ENCODE measurements around the gene UBE2E3.

GRCh38 chr2:181095486-181095885, 115.1 kb downstream of the UBE2E3 start:
- TF ChIP-seq CTCF (IDR thresholded peaks at IDR 0.05; ENCODE audit: low read depth, low read length, missing input control) (no peak), HNF4A (conservative IDR thresholded peaks at IDR 0.05) (no peak), RAD21 (IDR thresholded peaks at IDR 0.05) (no peak), YY1 (IDR thresholded peaks at IDR 0.05) (no peak), REST (IDR thresholded peaks at IDR 0.05) (no peak), ATF3 (IDR thresholded peaks at IDR 0.05) (no peak), MAX (IDR thresholded peaks at IDR 0.05) (no peak), JUND (IDR thresholded peaks at IDR 0.05) (no peak), EGR1 (IDR thresholded peaks at IDR 0.05; ENCODE audit: low read depth in 2 of 2) (no peak)

Data from liver (tissue), 3 donors.